Panc1 (cell line): ENCODE results near the gene OR4L1. TPM values are rescaled to one million over a fixed set of nuclear protein-coding genes. Genes with fewer than 3 reads are reported as not detected.
"Not testable (repeated sequence)": the region's sequence is repeated elsewhere in the genome, so short reads cannot be mapped to it uniquely, and the experiment has no call there.

Source experiments
- ATAC-seq: fragments of 200-7000 bp; cut with Tn5 transposase; 2 replicates; pipeline ENCODE4 v1.9.1; 2020; ENCODE audit warnings: mild to moderate bottlenecking, moderate library complexity
- BruUV-seq: library from RNA; stranded (reverse); fragments of 400-500 nt; replicated peaks from 2 replicates; lab custom pipeline; 2021; lab: Mats Ljungman, UMichigan
- CTCF ChIA-PET: fragments of 300-600 bp; sonication (Branson Sonifier 250); formaldehyde crosslinking; loops from one replicate; lab custom pipeline; 2022; ENCODE audit warnings: antibody characterized with exemption; lab: Charles Lee
- POLR2A ChIA-PET: fragments of 300-600 bp; sonication (Branson Sonifier 250); formaldehyde crosslinking; loops from one replicate; lab custom pipeline; 2022; ENCODE audit warnings: antibody characterized with exemption; lab: Charles Lee
- DNase-seq: peaks from one replicate; pipeline ENCODE4 v3.0.0-alpha.2; 2010; ENCODE audit warnings: low read depth, low spot score
- H3K27ac ChIP-seq: 2 replicates; pipeline ENCODE4 v1.5.1; 2011; ENCODE audit warnings: mild to moderate bottlenecking, low read length, inconsistent platforms
- H3K27me3 ChIP-seq: fragments of 200-500 bp; sonication (Bioruptor generic); 2 replicates; pipeline ENCODE4 v1.6.0; 2014; ENCODE audit warnings: low read length, inconsistent platforms; ENCODE audit not compliant: control insufficient read depth, insufficient read depth
- H3K36me3 ChIP-seq: fragments of 200-500 bp; sonication (Bioruptor generic); 2 replicates; pipeline ENCODE4 v1.5.1; 2014; ENCODE audit warnings: inconsistent platforms, mild to moderate bottlenecking, low read length, moderate library complexity; ENCODE audit not compliant: control insufficient read depth, insufficient read depth
- H3K4me1 ChIP-seq: 2 replicates; pipeline ENCODE4 v1.5.1; 2011; ENCODE audit warnings: inconsistent platforms, mild to moderate bottlenecking, low read length, moderate library complexity; ENCODE audit not compliant: control insufficient read depth, insufficient read depth
- H3K4me3 ChIP-seq, 2 experiments: 2 replicates each; pipeline ENCODE4 v1.5.1; 2011 to 2012; ENCODE audit warnings: low read depth in 2 of 2, low read length in 2 of 2, mild to moderate bottlenecking in 2 of 2, inconsistent platforms in 1 of 2, moderate library complexity in 1 of 2
- H3K9me3 ChIP-seq: fragments of 200-500 bp; sonication (Bioruptor generic); 2 replicates; pipeline ENCODE4 v1.5.1; 2014; ENCODE audit warnings: low read depth, mild to moderate bottlenecking, inconsistent platforms, low read length, moderate library complexity; ENCODE audit not compliant: control insufficient read depth, insufficient read depth
- CTCF ChIP-seq: fragments of 450-650 bp; IDR thresholded peaks from 2 replicates; pipeline ENCODE4 v1.5.1; 2017; ENCODE audit warnings: mild to moderate bottlenecking
- POLR2AphosphoS5 ChIP-seq: IDR thresholded peaks from 2 replicates; pipeline ENCODE4 v1.6.1; 2012; ENCODE audit warnings: mild to moderate bottlenecking, low read depth, low read length, moderate library complexity
- REST ChIP-seq, 2 experiments: IDR thresholded peaks; 2 replicates each; pipeline ENCODE4 v1.6.1; 2011 to 2012; ENCODE audit warnings: low read depth in 2 of 2, control low read depth in 1 of 2, low read length in 1 of 2, mild to moderate bottlenecking in 1 of 2, moderate library complexity in 1 of 2; ENCODE audit not compliant: insufficient read depth in 1 of 2
- SIN3A ChIP-seq: IDR thresholded peaks from 2 replicates; pipeline ENCODE4 v1.6.1; 2012; ENCODE audit warnings: low read depth, mild to moderate bottlenecking, low read length, moderate library complexity, borderline replicate concordance; ENCODE audit not compliant: insufficient read depth
- TCF7L2 ChIP-seq: IDR thresholded peaks from 2 replicates; pipeline ENCODE4 v1.6.1; 2011; ENCODE audit warnings: mild to moderate bottlenecking, low read depth, low read length, inconsistent platforms
- in situ Hi-C: cut with HindIII; loops from 2 replicates; pipeline ENCODE4 v1.10.0; 2016; ENCODE audit warnings: low sequenced_read_pairs, low pct_unique_long_range_greater_than_20kb
- intact Hi-C: fragments of 100-400 bp; cut with micrococcal nuclease; formaldehyde crosslinking; loops from one replicate; pipeline ENCODE4 v1.10.0; 2022; ENCODE audit not compliant: unreplicated experiment
- total RNA-seq: library from RNA; stranded (reverse); gene quantifications from one replicate; pipeline ENCODE4 v1.2.1, GENCODE V29; 2021; ENCODE audit not compliant: unreplicated experiment

The OR4L1 gene
- total RNA-seq, 1 experiment from 2014 or later, result not detected

GRCh38 chr14:20093442-20093841 is 33.6 kb downstream of the OR4L1 start:
- CTCF ChIA-PET, result no interaction called here
- ATAC-seq (no peak), DNase-seq (no peak)
- in situ Hi-C loops (no loop called here), intact Hi-C loops (no loop called here)
- Histone ChIP-seq H3K27me3 (no peaks in the 10 kb centered on the region), H3K27ac (no peak overlapping the region), H3K4me1 (no peaks in the 10 kb centered on the region), H3K9me3 (no peaks in the 10 kb centered on the region), H3K36me3 (no peaks in the 10 kb centered on the region), H3K4me3 (no peak overlapping the region)
- no TSS peak for BruUV-seq
- POLR2A ChIA-PET, result no interaction called here
- TF ChIP-seq SIN3A (no peak), CTCF (no peak), POLR2AphosphoS5 (no peak), REST (IDR thresholded peaks at IDR 0.05; ENCODE audit: insufficient read depth in 1 of 2, low read depth in 2 of 2, low read length in 1 of 2) (no peak), TCF7L2 (no peak)

GRCh38 chr14:20098926-20099770 is 39.3 kb downstream of the OR4L1 start:
- CTCF ChIA-PET, H3K4me1 ChIP-seq, H3K36me3 ChIP-seq, in situ Hi-C loops, H3K27me3 ChIP-seq, DNase-seq, H3K27ac ChIP-seq, H3K4me3 ChIP-seq, intact Hi-C loops, ATAC-seq, POLR2A ChIA-PET, BruUV-seq, H3K9me3 ChIP-seq: not testable (repeated sequence)

GRCh38 chr14:20110438-20110837 is 50.6 kb downstream of the OR4L1 start, which contains the start of gene OR4K17:
Gene OR4K17 (plus strand): TSS chr14:20110739. CDS start chr14:20117500, 6,761 bp downstream.
- in situ Hi-C loops, result no loop called here
- DNase-seq, result no peak
- no peaks in the 10 kb centered on the region for H3K27me3 ChIP-seq

More at GRCh38 chr14:20110438-20110837, 50.6 kb downstream of the OR4L1 start, which contains the start of gene OR4K17:
- no TSS peak for BruUV-seq
- ATAC-seq, result no peak
- Histone ChIP-seq H3K9me3 (no peaks in the 10 kb centered on the region), H3K4me1 (no peaks in the 10 kb centered on the region), H3K27ac (no peak within 1 kb of the TSS), H3K4me3 (no peak within 1 kb of the TSS), H3K36me3 (no peaks in the 10 kb centered on the region)
- ChIA-PET CTCF (no interaction called here), POLR2A (no interaction called here)
- TF ChIP-seq POLR2AphosphoS5 (no peak), CTCF (no peak), TCF7L2 (no peak), REST (IDR thresholded peaks at IDR 0.05; ENCODE audit: insufficient read depth in 1 of 2, low read depth in 2 of 2, low read length in 1 of 2) (no peak), SIN3A (no peak)
- intact Hi-C loops, result no loop called here
